ENCODE measurements around the gene CA12. TPM values are rescaled to one million over a fixed set of nuclear protein-coding genes. Genes with fewer than 3 reads are reported as not detected.

Gene CA12
- total and polyA plus RNA-seq, 2 of the 8 experiments (the other 6 are each of a cell fraction or from before 2014, with no cell fraction given), result 4.7 to 4.9 TPM

DNA sequence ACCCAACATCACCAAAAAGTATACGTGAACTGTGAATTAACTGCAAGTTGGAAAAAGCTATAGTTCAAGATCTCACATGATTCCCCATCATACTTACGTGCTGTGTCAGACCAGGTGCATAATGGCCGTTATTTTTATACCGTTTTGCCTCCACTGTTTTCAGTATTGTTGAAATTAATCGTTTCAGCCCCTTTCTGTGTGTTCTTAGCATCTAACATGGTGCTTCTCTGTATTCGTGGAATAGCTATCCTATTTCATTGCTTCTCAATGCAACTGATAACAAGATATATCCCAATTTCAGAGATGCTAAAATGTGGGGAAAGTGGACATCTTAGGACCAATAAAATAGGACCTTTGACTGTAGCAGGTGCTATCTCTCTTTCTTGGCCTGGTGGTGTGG, 13.7 kb downstream of the CA12 start:
- FAIRE-seq (no peak), DNase-seq (ENCODE audit: low read depth in 1 of 2, low spot score in 2 of 2) (no peak)
- Histone ChIP-seq H3K27me3 (replicated peaks in 1 of 4; ENCODE audit: control insufficient read depth in 3 of 4, extremely low read depth in 1 of 4, insufficient read depth in 3 of 4, low read length in 3 of 4) (no peaks in the 10 kb centered on the region), H3K18ac (ENCODE audit: extremely low read depth, low read length) (no peak overlapping the region), H3K9ac (replicated peaks in 1 of 4; ENCODE audit: extremely low read depth in 1 of 4, low read depth in 3 of 4, low read length in 3 of 4) (no peak overlapping the region), H4K5ac (ENCODE audit: insufficient read length, low read depth, low read length) (no peak overlapping the region), H3K27ac (ENCODE audit: low read depth, low read length) (no peak overlapping the region), H3K79me2 (ENCODE audit: control insufficient read depth in 1 of 2, insufficient read depth in 2 of 2, low read length in 2 of 2) (no peaks in the 10 kb centered on the region), H3K4me3 (ENCODE audit: extremely low read depth in 1 of 4, insufficient read depth in 2 of 4, low read depth in 3 of 4, low read length in 4 of 4) (no peak overlapping the region), H3K56ac (replicated peaks; ENCODE audit: insufficient read length, low read depth, low read length) (no peak overlapping the region), H3K14ac (ENCODE audit: insufficient read length) (no peak overlapping the region), H3K23me2 (ENCODE audit: low read depth, low read length) (no peaks in the 10 kb centered on the region), H3K36me3 (ENCODE audit: control insufficient read depth in 2 of 4, insufficient read depth in 4 of 4, low read length in 3 of 4) (no peaks in the 10 kb centered on the region), H4K8ac (ENCODE audit: extremely low read depth, insufficient read depth, low read length) (no peak overlapping the region), H3K4me1 (replicated peaks in 1 of 4; ENCODE audit: control insufficient read depth in 3 of 4, insufficient read depth in 4 of 4, low read length in 3 of 4) (peaks cover 2 to 10% (median 3%) of the 10 kb centered on the region in 4 experiments; a peak in 6 of 7 replicates), H2AK5ac (ENCODE audit: low read depth, low read length) (no peak overlapping the region), H4K91ac (replicated peaks; ENCODE audit: insufficient read length, low read length) (no peak overlapping the region), H3K4me2 (ENCODE audit: insufficient read depth in 1 of 2, low read depth in 2 of 2, low read length in 2 of 2) (no peak overlapping the region), H2BK120ac (replicated peaks; ENCODE audit: low read depth, low read length) (no peak overlapping the region), H2BK5ac (ENCODE audit: low read depth, low read length) (no peak overlapping the region), H3K9me3 (ENCODE audit: insufficient read depth in 2 of 2, low read depth in 1 of 2, low read length in 1 of 2) (no peaks in the 10 kb centered on the region), H2BK15ac (ENCODE audit: low read length) (no peak overlapping the region), H2BK12ac (ENCODE audit: low read depth, low read length) (no peak overlapping the region), H4K20me1 (replicated peaks in 1 of 2; ENCODE audit: control insufficient read depth in 1 of 2, insufficient read depth in 2 of 2, low read length in 2 of 2) (no peaks in the 10 kb centered on the region), H2BK20ac (ENCODE audit: low read length) (no peak overlapping the region), H3K23ac (ENCODE audit: insufficient read length) (no peak overlapping the region), H2AFZ (ENCODE audit: low read length) (no peak overlapping the region), H3K4ac (replicated peaks; ENCODE audit: insufficient read length, low read depth, low read length) (no peak overlapping the region), H3K79me1 (ENCODE audit: low read depth, low read length) (no peaks in the 10 kb centered on the region)
- ChIA-PET CTCF (ENCODE audit: partially characterized antibody) (interaction anchor here (0.9 to 1.1 kb wide), 2 partner anchors 11 to 35 kb away, joined by 3 read pairs; no protein-coding TSS in a partner anchor), POLR2A (ENCODE audit: partially characterized antibody) (no interaction called here)
- TF ChIP-seq GABPA (IDR thresholded peaks at IDR 0.05; ENCODE audit: borderline replicate concordance, insufficient read depth, low read length), result no peak
- WGBS, 2 experiments (ENCODE audit: extremely low coverage in 1 of 2, insufficient coverage in 1 of 2, insufficient read length in 1 of 2, insufficient replicate concordance in 2 of 2, low coverage in 1 of 2, low lambda C conversion rate in 2 of 2, missing lambda C conversion rate in 1 of 2), result 95% methylated on average over 6 of the region's 6 CpGs; no CpG with 5 or more reads in 1 of the 2 experiments
